Measurements from ENCODE around the gene TPSD1. TPM values are rescaled to one million over a fixed set of nuclear protein-coding genes. Genes with fewer than 3 reads are reported as not detected.
"Not testable (repeated sequence)": the region's sequence is repeated elsewhere in the genome, so short reads cannot be mapped to it uniquely, and the experiment has no call there.

TPSD1 gene
- total and polyA plus RNA-seq, 9 of the 15 experiments (the other 6 are each of a cell fraction or from before 2014, with no cell fraction given) = not detected

DNA sequence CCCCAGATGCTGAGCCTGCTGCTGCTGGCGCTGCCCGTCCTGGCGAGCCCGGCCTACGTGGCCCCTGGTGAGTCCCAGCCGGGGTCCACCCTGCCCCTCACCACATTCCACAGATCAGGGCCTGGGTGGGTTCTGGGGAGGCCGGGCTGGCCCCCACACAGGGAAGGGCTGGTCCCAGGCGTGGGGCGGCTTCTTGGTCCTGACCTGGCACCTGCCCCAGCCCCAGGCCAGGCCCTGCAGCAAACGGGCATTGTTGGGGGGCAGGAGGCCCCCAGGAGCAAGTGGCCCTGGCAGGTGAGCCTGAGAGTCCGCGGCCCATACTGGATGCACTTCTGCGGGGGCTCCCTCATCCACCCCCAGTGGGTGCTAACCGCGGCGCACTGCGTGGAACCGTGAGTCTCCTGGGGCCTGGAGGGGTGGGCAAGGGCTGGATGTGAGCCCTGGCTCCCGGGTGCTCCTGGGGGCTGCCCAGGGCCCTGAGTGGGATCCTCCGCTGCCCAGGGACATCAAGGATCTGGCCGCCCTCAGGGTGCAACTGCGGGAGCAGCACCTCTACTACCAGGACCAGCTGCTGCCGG lies 516 bp downstream of the TPSD1 start:
- DNase-seq (ENCODE audit: extremely low read depth in 1 of 4, low spot score in 3 of 4); H3K79me2 ChIP-seq (ENCODE audit: control insufficient read depth, insufficient read depth, low read length); H3K27ac ChIP-seq (ENCODE audit: extremely low read depth, low read depth, low read length); H3K9ac ChIP-seq (ENCODE audit: insufficient read depth in 1 of 2, low read depth in 2 of 2, low read length in 2 of 2); intact Hi-C loops (cut with micrococcal nuclease); POLR2A ChIA-PET; H3K36me3 ChIP-seq (ENCODE audit: control insufficient read depth, insufficient read depth, low read length); H3K4me2 ChIP-seq (ENCODE audit: insufficient read depth, low read length); ATAC-seq; BruUV-seq (replicated peaks); H4K20me1 ChIP-seq (replicated peaks; ENCODE audit: control insufficient read depth, insufficient read depth, low read length); H3K9me1 ChIP-seq (ENCODE audit: control insufficient read depth, insufficient read depth, low read length); H3K9me3 ChIP-seq (replicated peaks; ENCODE audit: control insufficient read depth, insufficient read depth, low read depth, low read length); CTCF ChIA-PET (ENCODE audit: low intra/inter-chr PET ratio); H2AFZ ChIP-seq (ENCODE audit: low read depth, low read length); in situ Hi-C loops (cut with MboI); H3K4me3 ChIP-seq; FAIRE-seq: not testable (repeated sequence)
- WGBS (ENCODE audit: insufficient coverage, low coverage, missing lambda C conversion rate) = 16% methylated on average over 12 of the region's 23 CpGs
- peaks cover 16 to 41% of the 10 kb centered on the region in 2 experiments; a peak in 4 of 5 replicates for H3K27me3 ChIP-seq (ENCODE audit: control insufficient read depth in 2 of 2, insufficient read depth in 2 of 2, low read length in 2 of 2)
- peaks cover 0 to 43% of the 10 kb centered on the region in 2 experiments; a peak in 2 of 5 replicates for H3K4me1 ChIP-seq (replicated peaks in 1 of 2; ENCODE audit: control insufficient read depth in 2 of 2, insufficient read depth in 2 of 2, low read length in 2 of 2)

DNA sequence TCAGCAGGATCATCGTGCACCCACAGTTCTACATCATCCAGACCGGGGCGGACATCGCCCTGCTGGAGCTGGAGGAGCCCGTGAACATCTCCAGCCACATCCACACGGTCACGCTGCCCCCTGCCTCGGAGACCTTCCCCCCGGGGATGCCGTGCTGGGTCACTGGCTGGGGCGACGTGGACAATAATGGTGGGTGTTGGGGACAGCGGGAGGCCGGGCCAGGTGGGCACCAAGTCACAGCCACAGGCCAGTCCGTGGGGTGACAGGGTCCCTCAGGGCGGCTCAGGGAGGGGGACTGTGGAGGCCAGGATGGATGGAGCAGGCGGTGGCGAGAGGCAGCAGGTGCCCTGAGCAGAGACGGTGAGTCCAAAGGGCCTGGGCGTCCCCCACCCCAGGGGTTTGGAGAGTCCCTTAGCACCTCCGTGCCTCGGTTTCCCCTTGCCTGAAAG lies 1.0 kb downstream of the TPSD1 start:
- ChIA-PET CTCF (ENCODE audit: low intra/inter-chr PET ratio) (no interaction called here), POLR2A (interaction anchor here (1.1 kb wide), 1 partner anchor 21 kb away, joined by 7 read pairs; no protein-coding TSS in a partner anchor)
- WGBS (ENCODE audit: insufficient coverage, low coverage, missing lambda C conversion rate) = 6% methylated on average over 16 of the region's 22 CpGs
- Histone ChIP-seq H3K9ac (ENCODE audit: insufficient read depth in 1 of 2, low read depth in 2 of 2, low read length in 2 of 2) (no peak overlapping the region), H3K9me1 (ENCODE audit: control insufficient read depth, insufficient read depth, low read length) (peaks cover 3% of the 10 kb centered on the region), H2AFZ (ENCODE audit: low read depth, low read length) (no peak overlapping the region), H3K36me3 (ENCODE audit: control insufficient read depth, insufficient read depth, low read length) (no peaks in the 10 kb centered on the region), H3K79me2 (ENCODE audit: control insufficient read depth, insufficient read depth, low read length) (no peaks in the 10 kb centered on the region), H3K27me3 (ENCODE audit: control insufficient read depth in 2 of 2, insufficient read depth in 2 of 2, low read length in 2 of 2) (peaks cover 20 to 46% of the 10 kb centered on the region in 2 experiments; a peak in 4 of 5 replicates), H4K20me1 (replicated peaks; ENCODE audit: control insufficient read depth, insufficient read depth, low read length) (peaks cover 9% of the 10 kb centered on the region; the same call in 1 of the 2 replicates), H3K4me1 (replicated peaks in 1 of 2; ENCODE audit: control insufficient read depth in 2 of 2, insufficient read depth in 2 of 2, low read length in 2 of 2) (peaks cover 0 to 47% of the 10 kb centered on the region in 2 experiments; a peak in 2 of 5 replicates), H3K4me3 (no peak overlapping the region), H3K4me2 (ENCODE audit: insufficient read depth, low read length) (no peak overlapping the region), H3K27ac (ENCODE audit: extremely low read depth, low read depth, low read length) (no peak overlapping the region), H3K9me3 (replicated peaks; ENCODE audit: control insufficient read depth, insufficient read depth, low read depth, low read length) (no peaks in the 10 kb centered on the region)
- FAIRE-seq = no peak
- intact Hi-C loops (cut with micrococcal nuclease) (no loop called here), in situ Hi-C loops (cut with MboI) (no loop called here)
- ATAC-seq = 0 out of 3 replicates have a peak, but pooled peaks have one; percentile 20
- no peak for DNase-seq (ENCODE audit: extremely low read depth in 1 of 4, low spot score in 3 of 4)
- BruUV-seq (replicated peaks) = no TSS peak
- TF ChIP-seq ZNF12 (CRISPR knock-in tag; IDR thresholded peaks at IDR 0.05) (no peak), KDM2B (CRISPR knock-in tag; IDR thresholded peaks at IDR 0.05) (no peak)
- TF ChIP-seq, protein P1, sequence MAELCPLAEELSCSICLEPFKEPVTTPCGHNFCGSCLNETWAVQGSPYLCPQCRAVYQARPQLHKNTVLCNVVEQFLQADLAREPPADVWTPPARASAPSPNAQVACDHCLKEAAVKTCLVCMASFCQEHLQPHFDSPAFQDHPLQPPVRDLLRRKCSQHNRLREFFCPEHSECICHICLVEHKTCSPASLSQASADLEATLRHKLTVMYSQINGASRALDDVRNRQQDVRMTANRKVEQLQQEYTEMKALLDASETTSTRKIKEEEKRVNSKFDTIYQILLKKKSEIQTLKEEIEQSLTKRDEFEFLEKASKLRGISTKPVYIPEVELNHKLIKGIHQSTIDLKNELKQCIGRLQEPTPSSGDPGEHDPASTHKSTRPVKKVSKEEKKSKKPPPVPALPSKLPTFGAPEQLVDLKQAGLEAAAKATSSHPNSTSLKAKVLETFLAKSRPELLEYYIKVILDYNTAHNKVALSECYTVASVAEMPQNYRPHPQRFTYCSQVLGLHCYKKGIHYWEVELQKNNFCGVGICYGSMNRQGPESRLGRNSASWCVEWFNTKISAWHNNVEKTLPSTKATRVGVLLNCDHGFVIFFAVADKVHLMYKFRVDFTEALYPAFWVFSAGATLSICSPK (IDR thresholded peaks at IDR 0.05; ENCODE audit: borderline replicate concordance) = no peak
- TF ChIP-seq, protein P2, sequence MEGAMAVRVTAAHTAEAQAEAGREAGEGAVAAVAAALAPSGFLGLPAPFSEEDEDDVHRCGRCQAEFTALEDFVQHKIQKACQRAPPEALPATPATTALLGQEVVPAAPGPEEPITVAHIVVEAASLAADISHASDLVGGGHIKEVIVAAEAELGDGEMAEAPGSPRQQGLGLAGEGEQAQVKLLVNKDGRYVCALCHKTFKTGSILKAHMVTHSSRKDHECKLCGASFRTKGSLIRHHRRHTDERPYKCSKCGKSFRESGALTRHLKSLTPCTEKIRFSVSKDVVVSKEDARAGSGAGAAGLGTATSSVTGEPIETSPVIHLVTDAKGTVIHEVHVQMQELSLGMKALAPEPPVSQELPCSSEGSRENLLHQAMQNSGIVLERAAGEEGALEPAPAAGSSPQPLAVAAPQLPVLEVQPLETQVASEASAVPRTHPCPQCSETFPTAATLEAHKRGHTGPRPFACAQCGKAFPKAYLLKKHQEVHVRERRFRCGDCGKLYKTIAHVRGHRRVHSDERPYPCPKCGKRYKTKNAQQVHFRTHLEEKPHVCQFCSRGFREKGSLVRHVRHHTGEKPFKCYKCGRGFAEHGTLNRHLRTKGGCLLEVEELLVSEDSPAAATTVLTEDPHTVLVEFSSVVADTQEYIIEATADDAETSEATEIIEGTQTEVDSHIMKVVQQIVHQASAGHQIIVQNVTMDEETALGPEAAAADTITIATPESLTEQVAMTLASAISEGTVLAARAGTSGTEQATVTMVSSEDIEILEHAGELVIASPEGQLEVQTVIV (CRISPR knock-in tag; IDR thresholded peaks at IDR 0.05; ENCODE audit: borderline replicate concordance) = no peak
- TF ChIP-seq, protein P3, sequence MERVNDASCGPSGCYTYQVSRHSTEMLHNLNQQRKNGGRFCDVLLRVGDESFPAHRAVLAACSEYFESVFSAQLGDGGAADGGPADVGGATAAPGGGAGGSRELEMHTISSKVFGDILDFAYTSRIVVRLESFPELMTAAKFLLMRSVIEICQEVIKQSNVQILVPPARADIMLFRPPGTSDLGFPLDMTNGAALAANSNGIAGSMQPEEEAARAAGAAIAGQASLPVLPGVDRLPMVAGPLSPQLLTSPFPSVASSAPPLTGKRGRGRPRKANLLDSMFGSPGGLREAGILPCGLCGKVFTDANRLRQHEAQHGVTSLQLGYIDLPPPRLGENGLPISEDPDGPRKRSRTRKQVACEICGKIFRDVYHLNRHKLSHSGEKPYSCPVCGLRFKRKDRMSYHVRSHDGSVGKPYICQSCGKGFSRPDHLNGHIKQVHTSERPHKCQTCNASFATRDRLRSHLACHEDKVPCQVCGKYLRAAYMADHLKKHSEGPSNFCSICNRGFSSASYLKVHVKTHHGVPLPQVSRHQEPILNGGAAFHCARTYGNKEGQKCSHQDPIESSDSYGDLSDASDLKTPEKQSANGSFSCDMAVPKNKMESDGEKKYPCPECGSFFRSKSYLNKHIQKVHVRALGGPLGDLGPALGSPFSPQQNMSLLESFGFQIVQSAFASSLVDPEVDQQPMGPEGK (CRISPR knock-in tag; IDR thresholded peaks at IDR 0.05; ENCODE audit: borderline replicate concordance) = no peak
